Measurements from ENCODE around the gene IL21. TPM values are rescaled to one million over a fixed set of nuclear protein-coding genes. Genes with fewer than 3 reads are reported as not detected.

Gene IL21
- total RNA-seq, 4 donors from 2014 or later = not detected

DNA sequence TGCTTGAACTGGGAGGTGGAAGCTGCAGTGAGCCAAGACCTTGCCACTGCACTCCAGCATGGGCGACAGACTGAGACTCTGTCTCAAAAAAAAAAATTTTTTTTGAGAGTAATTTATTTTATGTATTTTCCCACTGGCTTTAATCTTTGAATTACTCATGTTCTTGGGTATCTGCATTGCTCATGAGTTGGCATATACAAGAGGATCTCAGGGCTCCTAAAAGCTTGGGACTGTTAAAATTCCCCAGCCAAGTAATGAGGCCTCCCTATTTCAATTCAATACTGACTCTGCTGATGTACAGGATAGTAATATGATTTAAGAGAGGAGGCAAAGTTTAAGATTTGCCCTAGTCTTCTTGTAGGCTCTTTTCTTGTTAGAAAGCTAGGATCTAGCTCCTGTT, 6.2 kb downstream of the IL21 start:
- intact Hi-C loops (cut with DNase I) = no loop called here
- DNase-seq = no peak
- Histone ChIP-seq H3K27ac (no peak overlapping the region), H3K27me3 (no peaks in the 10 kb centered on the region), H3K4me1 (peaks cover 6 to 14% of the 10 kb centered on the region in 2 donors), H3K36me3 (no peaks in the 10 kb centered on the region), H3K9me3 (no peaks in the 10 kb centered on the region), H3K4me3 (replicated peaks in 1 of 3) (no peak overlapping the region)
- TF ChIP-seq CTCF (IDR thresholded peaks at IDR 0.05) (no peak), POLR2A (IDR thresholded peaks at IDR 0.05) (no peak)
- 80 to 97% methylated on average over 1 of the region's 1 CpG for WGBS, 2 donors

GRCh38 chr4:122612540-122612939, 8.3 kb downstream of the IL21 start:
- intact Hi-C loops (cut with DNase I) = no loop called here
- Histone ChIP-seq H3K36me3 (no peaks in the 10 kb centered on the region), H3K27me3 (no peaks in the 10 kb centered on the region), H3K4me1 (peaks cover 3 to 11% of the 10 kb centered on the region in 2 donors), H3K4me3 (replicated peaks in 1 of 3) (no peak overlapping the region), H3K27ac (no peak overlapping the region), H3K9me3 (no peaks in the 10 kb centered on the region)
- DNase-seq = no peak
- WGBS, 2 donors = 91% methylated on average over 3 of the region's 3 CpGs
- no peak for TF ChIP-seq CTCF (IDR thresholded peaks at IDR 0.05)
- TF ChIP-seq POLR2A (IDR thresholded peaks at IDR 0.05) = no peak

DNA sequence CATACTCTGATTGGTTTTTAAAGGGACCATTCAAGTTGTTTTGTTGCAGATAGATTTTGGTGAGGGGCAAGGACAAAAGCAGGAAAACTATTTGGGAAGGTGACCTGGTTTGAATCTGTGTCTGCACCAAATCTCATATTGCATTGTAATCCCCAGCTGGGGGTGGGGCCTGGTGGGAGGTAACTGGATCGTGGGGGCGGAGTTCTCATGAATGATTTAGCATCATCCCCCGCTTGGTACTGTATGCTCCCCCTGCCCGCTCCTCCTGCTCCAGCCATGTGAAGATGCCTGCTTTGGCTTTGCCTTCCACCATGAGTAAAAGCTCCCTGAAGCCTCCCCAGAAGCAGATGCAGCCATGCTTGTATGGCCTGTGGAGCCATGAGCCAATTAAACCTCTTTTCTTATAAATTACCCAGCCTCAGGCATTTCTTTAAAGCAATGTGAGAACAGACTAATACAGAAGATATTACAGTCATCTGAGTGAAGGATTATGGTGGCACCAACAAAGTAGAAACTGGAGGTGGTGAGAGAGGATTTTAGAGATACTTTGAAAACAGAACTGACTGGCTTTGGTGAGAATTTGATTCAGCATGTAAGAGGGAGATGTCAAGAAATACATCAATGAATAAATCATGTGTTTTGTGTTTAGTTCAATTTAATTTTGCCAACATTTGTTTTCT, 14.4 kb downstream of the IL21 start:
- no peaks in the 10 kb centered on the region for H3K27me3 ChIP-seq
- no peak for TF ChIP-seq POLR2A (IDR thresholded peaks at IDR 0.05)
- TF ChIP-seq CTCF (IDR thresholded peaks at IDR 0.05) = no peak
- peaks cover 0 to 4% of the 10 kb centered on the region in 2 donors for H3K4me1 ChIP-seq
- no peak overlapping the region for H3K4me3 ChIP-seq (replicated peaks in 1 of 3)
- H3K36me3 ChIP-seq = no peaks in the 10 kb centered on the region
- no peak overlapping the region for H3K27ac ChIP-seq
- intact Hi-C loops (cut with DNase I) = no loop called here
- no peak for DNase-seq
- H3K9me3 ChIP-seq = no peaks in the 10 kb centered on the region
- 91% methylated on average over 4 of the region's 4 CpGs for WGBS, 2 donors

GRCh38 chr4:122604146-122604545, 16.7 kb downstream of the IL21 start:
- Histone ChIP-seq H3K36me3 (no peaks in the 10 kb centered on the region), H3K4me3 (replicated peaks in 1 of 3) (no peak overlapping the region), H3K9me3 (no peaks in the 10 kb centered on the region), H3K27me3 (no peaks in the 10 kb centered on the region), H3K4me1 (peaks cover 0 to 4% of the 10 kb centered on the region in 2 donors), H3K27ac (no peak overlapping the region)
- TF ChIP-seq CTCF (IDR thresholded peaks at IDR 0.05) (no peak), POLR2A (IDR thresholded peaks at IDR 0.05) (no peak)
- intact Hi-C loops (cut with DNase I) = loop anchor here (5.0 kb wide), 1 partner anchor 108 kb away; no protein-coding TSS in a partner anchor
- peak; percentile 16 to 20 for DNase-seq
- 62 to 67% methylated on average over 1 of the region's 1 CpG for WGBS, 2 donors

DNA sequence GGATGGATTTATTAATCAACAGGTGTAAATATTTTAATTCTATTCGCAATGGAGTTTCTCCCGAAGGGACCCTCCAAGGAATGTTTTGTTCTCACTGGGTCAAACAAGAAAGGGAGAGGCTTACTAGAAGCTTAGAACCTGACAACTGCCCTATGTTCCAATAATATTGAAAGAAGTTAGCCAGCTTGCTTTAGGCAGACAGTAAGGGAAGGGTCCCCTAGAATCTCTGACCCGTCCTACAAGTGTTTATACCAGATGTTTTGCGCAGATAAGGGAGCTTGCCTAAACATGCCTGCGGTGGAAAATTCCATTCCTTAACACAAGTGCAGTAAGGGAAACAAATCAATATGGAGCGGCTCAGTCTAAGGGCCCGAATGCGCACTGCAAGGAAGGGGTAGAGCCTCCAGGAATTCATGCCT, 17.7 kb downstream of the IL21 start:
- intact Hi-C loops (cut with DNase I) = loop anchor here (5.0 kb wide), 1 partner anchor 109 kb away; no protein-coding TSS in a partner anchor

More for the DNA sequence above, 17.7 kb downstream of the IL21 start:
- no peak for TF ChIP-seq POLR2A (IDR thresholded peaks at IDR 0.05)
- no peak for TF ChIP-seq CTCF (IDR thresholded peaks at IDR 0.05)
- no peak overlapping the region for H3K4me3 ChIP-seq (replicated peaks in 1 of 3)
- WGBS, 2 donors = 78 to 81% methylated on average over 8 of the region's 8 CpGs
- H3K36me3 ChIP-seq = no peaks in the 10 kb centered on the region
- no peak overlapping the region for H3K27ac ChIP-seq
- H3K27me3 ChIP-seq = no peaks in the 10 kb centered on the region
- DNase-seq = no peak
- H3K9me3 ChIP-seq = no peaks in the 10 kb centered on the region
- peaks cover 0 to 4% of the 10 kb centered on the region in 2 donors for H3K4me1 ChIP-seq
